ENCODE results near the gene LTBP1. TPM values are rescaled to one million over a fixed set of nuclear protein-coding genes. Genes with fewer than 3 reads are reported as not detected.
A peak's percentile ranks its signal among the peaks of the same experiment; 100 is the strongest.

LTBP1 gene
- total and polyA plus RNA-seq, 2 experiments from 2014 or later, result 216 to 509 TPM

GRCh38 chr2:32948266-32948665, 1.5 kb downstream of the LTBP1 start:
- Histone ChIP-seq H3K27me3 (no peaks in the 10 kb centered on the region), H3K27ac (peak overlapping the region; percentile 96), H3K9me3 (ENCODE audit: low read depth) (no peaks in the 10 kb centered on the region), H3K4me1 (ENCODE audit: low read depth) (peaks cover 35% of the 10 kb centered on the region), H3K36me3 (peaks cover 7% of the 10 kb centered on the region), H3K4me3 (peak overlapping the region; percentile 88)
- DNase-seq (ENCODE audit: low read depth in 1 of 2, low spot score in 1 of 2), result no peak
- TF ChIP-seq CTCF (IDR thresholded peaks at IDR 0.05; ENCODE audit: low read depth, low read length), result no peak

DNA sequence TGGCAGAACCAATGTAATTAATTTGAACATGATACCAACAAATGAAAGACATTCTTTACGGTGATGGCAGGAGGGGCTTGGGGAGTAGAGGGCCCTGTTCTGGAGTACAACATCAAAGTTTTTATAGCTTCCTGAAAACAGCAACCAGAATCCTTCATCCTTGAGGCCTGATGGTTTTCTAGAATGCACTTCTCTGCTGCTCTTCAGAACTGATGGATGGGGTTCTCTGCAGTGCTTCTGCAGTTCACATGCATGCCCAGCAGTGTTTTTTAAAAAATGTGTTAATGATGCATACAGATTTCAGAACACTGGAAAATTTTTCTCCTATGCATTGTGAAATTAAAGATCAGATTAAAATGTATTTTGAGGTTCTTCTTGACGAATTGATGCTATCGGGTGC, 2.5 kb downstream of the LTBP1 start:
- peak overlapping the region; percentile 96 for H3K27ac ChIP-seq
- H3K9me3 ChIP-seq (ENCODE audit: low read depth), result no peaks in the 10 kb centered on the region
- no peak for TF ChIP-seq CTCF (IDR thresholded peaks at IDR 0.05; ENCODE audit: low read depth, low read length)
- peaks cover 7% of the 10 kb centered on the region for H3K36me3 ChIP-seq
- H3K4me1 ChIP-seq (ENCODE audit: low read depth), result peaks cover 40% of the 10 kb centered on the region
- no peak for DNase-seq (ENCODE audit: low read depth in 1 of 2, low spot score in 1 of 2)
- H3K4me3 ChIP-seq, result peak overlapping the region; percentile 88
- H3K27me3 ChIP-seq, result no peaks in the 10 kb centered on the region

DNA sequence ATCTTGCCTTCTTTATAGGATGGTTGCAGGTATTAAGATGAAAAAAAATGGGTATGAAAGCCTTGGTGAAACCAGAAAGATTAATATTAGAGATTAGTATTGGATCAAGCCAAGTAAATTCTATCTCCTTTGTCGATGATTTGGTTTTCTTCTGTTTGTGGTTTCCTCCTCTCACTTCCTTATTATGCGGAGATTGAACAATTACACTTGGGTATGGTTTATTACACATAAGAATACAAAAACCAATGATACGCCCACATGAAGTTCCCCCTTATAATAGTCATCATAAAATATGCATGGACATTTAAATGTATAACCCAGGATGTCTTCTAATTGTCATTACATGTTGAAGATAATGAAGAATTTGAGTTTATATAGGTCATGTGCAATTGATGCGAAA, 4.9 kb downstream of the LTBP1 start:
- no peak for DNase-seq (ENCODE audit: low read depth in 1 of 2, low spot score in 1 of 2)
- peaks cover 7% of the 10 kb centered on the region for H3K36me3 ChIP-seq
- H3K27ac ChIP-seq, result no peak overlapping the region
- peaks cover 44% of the 10 kb centered on the region for H3K4me1 ChIP-seq (ENCODE audit: low read depth)
- H3K4me3 ChIP-seq, result no peak overlapping the region
- TF ChIP-seq CTCF (IDR thresholded peaks at IDR 0.05; ENCODE audit: low read depth, low read length), result no peak
- no peaks in the 10 kb centered on the region for H3K27me3 ChIP-seq
- no peaks in the 10 kb centered on the region for H3K9me3 ChIP-seq (ENCODE audit: low read depth)

- Histone ChIP-seq H3K9me3 (ENCODE audit: low read depth) (no peaks in the 10 kb centered on the region), H3K36me3 (peaks cover 10% of the 10 kb centered on the region), H3K4me1 (ENCODE audit: low read depth) (peaks cover 46% of the 10 kb centered on the region), H3K27me3 (no peaks in the 10 kb centered on the region), H3K4me3 (no peak overlapping the region), H3K27ac (no peak overlapping the region)
- no peak for TF ChIP-seq CTCF (IDR thresholded peaks at IDR 0.05; ENCODE audit: low read depth, low read length)
- DNase-seq (ENCODE audit: low read depth in 1 of 2, low spot score in 1 of 2), result no peak
Measured at GRCh38 chr2:32952761-32953476, 6.2 kb downstream of the LTBP1 start.

GRCh38 chr2:32954206-32954605, 7.5 kb downstream of the LTBP1 start:
- peaks cover 50% of the 10 kb centered on the region for H3K4me1 ChIP-seq (ENCODE audit: low read depth)
- no peak for DNase-seq (ENCODE audit: low read depth in 1 of 2, low spot score in 1 of 2)
- H3K4me3 ChIP-seq, result no peak overlapping the region
- H3K27ac ChIP-seq, result peak overlapping the region; percentile 18
- H3K9me3 ChIP-seq (ENCODE audit: low read depth), result no peaks in the 10 kb centered on the region
- H3K36me3 ChIP-seq, result peaks cover 14% of the 10 kb centered on the region
- H3K27me3 ChIP-seq, result no peaks in the 10 kb centered on the region
- TF ChIP-seq CTCF (IDR thresholded peaks at IDR 0.05; ENCODE audit: low read depth, low read length), result no peak

Data from cardiac muscle cell (in vitro differentiated cells and primary cell).